Loucy (cell line): ENCODE results near the gene DKC1.

Experiments
- CTCF ChIP-seq: fragments of 200-600 bp; sonication (generic); conservative IDR thresholded peaks from 2 replicates; pipeline ENCODE4 v1.5.1; 2014; ENCODE audit warnings: mild to moderate bottlenecking, antibody characterized with exemption, low read length
- EZH2phosphoT487 ChIP-seq: fragments of 200-600 bp; IDR thresholded peaks from 2 replicates; pipeline ENCODE4 v1.6.1; 2018; ENCODE audit warnings: antibody characterized with exemption, mild to moderate bottlenecking, moderate library complexity, borderline replicate concordance

GRCh38 chrX:154821523-154821922, 58.9 kb downstream of the DKC1 start:
- TF ChIP-seq CTCF (no peak), EZH2phosphoT487 (no peak)
